GM18502 (cell line): Measurements from ENCODE around the gene NCKAP1.
"Not testable (repeated sequence)": the region's sequence is repeated elsewhere in the genome, so short reads cannot be mapped to it uniquely, and the experiment has no call there.

Experiments
- ATAC-seq: cut with Tn5 transposase; IDR thresholded peaks from one replicate; pipeline ENCODE4 v1.9.1; 2021; ENCODE audit warnings: mild to moderate bottlenecking; ENCODE audit not compliant: unreplicated experiment, poor library complexity

NCKAP1 gene

GRCh38 chr2:183037074-183037552 lies 1.1 kb downstream of the NCKAP1 start:
- no peak for ATAC-seq

GRCh38 chr2:183035954-183036669 lies 2.1 kb downstream of the NCKAP1 start:
- peak; percentile 55 for ATAC-seq

GRCh38 chr2:183035298-183035953 lies 2.8 kb downstream of the NCKAP1 start:
- no peak for ATAC-seq

- no peak for ATAC-seq
Measured at GRCh38 chr2:183034806-183035205, 3.5 kb downstream of the NCKAP1 start.

GRCh38 chr2:183033951-183034350 lies 4.3 kb downstream of the NCKAP1 start:
- no peak for ATAC-seq

- no peak for ATAC-seq
Measured at GRCh38 chr2:183031911-183032794, 6.1 kb downstream of the NCKAP1 start.

- no peak for ATAC-seq
Measured at GRCh38 chr2:183029219-183029618, 9.0 kb downstream of the NCKAP1 start.

- ATAC-seq: no peak
Measured at GRCh38 chr2:183028108-183028507, 10.1 kb downstream of the NCKAP1 start.

GRCh38 chr2:183027443-183027842 lies 10.8 kb downstream of the NCKAP1 start:
- ATAC-seq: no peak

GRCh38 chr2:183026424-183026823 lies 11.8 kb downstream of the NCKAP1 start:
- no peak for ATAC-seq

- no peak for ATAC-seq
Measured at GRCh38 chr2:183025993-183026392, 12.3 kb downstream of the NCKAP1 start.

- no peak for ATAC-seq
Measured at GRCh38 chr2:183024339-183025095, 13.7 kb downstream of the NCKAP1 start.

- ATAC-seq: no peak
Measured at GRCh38 chr2:183022711-183023110, 15.5 kb downstream of the NCKAP1 start.

GRCh38 chr2:183021613-183022012 lies 16.6 kb downstream of the NCKAP1 start:
- ATAC-seq: no peak

- ATAC-seq: no peak
Measured at GRCh38 chr2:183019718-183020442, 18.4 kb downstream of the NCKAP1 start.

GRCh38 chr2:183017845-183018244 lies 20.4 kb downstream of the NCKAP1 start:
- ATAC-seq: not testable (repeated sequence)

GRCh38 chr2:183014005-183014404 lies 24.3 kb downstream of the NCKAP1 start:
- ATAC-seq: no peak

- no peak for ATAC-seq
Measured at GRCh38 chr2:183011743-183012142, 26.5 kb downstream of the NCKAP1 start.

- no peak for ATAC-seq
Measured at GRCh38 chr2:183010112-183010511, 28.1 kb downstream of the NCKAP1 start.
